Sigmoid colon (tissue), 7 donors: ENCODE measurements around the gene SPATS2L. TPM values are rescaled to one million over a fixed set of nuclear protein-coding genes. Genes with fewer than 3 reads are reported as not detected.

Experiments used
- DNase-seq: peaks from one replicate; pipeline ENCODE4 v3.0.0-alpha.2; 2019
- H3K27ac ChIP-seq, 4 donors: fragments of 200-600 bp; sonication (generic); one replicate each; pipeline ENCODE4 v1.5.1; 2016 to 2019; ENCODE audit warnings: mild to moderate bottlenecking in 1 of 4
- H3K27me3 ChIP-seq, 3 donors: fragments of 200-600 bp; sonication (generic); one replicate each; pipeline ENCODE4 v1.5.1; 2019; ENCODE audit warnings: mild to moderate bottlenecking in 1 of 3
- H3K36me3 ChIP-seq, 4 donors: fragments of 200-600 bp; sonication (generic); one replicate each; pipeline ENCODE4 v1.5.1; 2016 to 2019
- H3K4me1 ChIP-seq, 4 donors: fragments of 200-600 bp; sonication (generic); one replicate each; pipeline ENCODE4 v1.5.1; 2017 to 2019
- H3K4me3 ChIP-seq, 4 donors: fragments of 200-600 bp; sonication (generic); one replicate each; pipeline ENCODE4 v1.5.1; 2017 to 2019; ENCODE audit warnings: mild to moderate bottlenecking in 2 of 4, moderate library complexity in 1 of 4
- H3K9me3 ChIP-seq, 4 donors: fragments of 200-600 bp in 3 of 4; sonication (generic) in 3 of 4; one replicate each; pipeline versions ENCODE4 v1.5.1 to v1.6.1; 2013 to 2019
- CTCF ChIP-seq, 4 experiments: fragments of 450-650 bp in 3 of 4; fragments of 200-600 bp in 1 of 4; IDR thresholded peaks; one replicate each; pipeline ENCODE4 v1.5.1; 2016 to 2019; ENCODE audit warnings: antibody characterized with exemption in 4 of 4, mild to moderate bottlenecking in 3 of 4, moderate library complexity in 2 of 4
- EP300 ChIP-seq, 4 donors: sonication (generic); formaldehyde crosslinking; IDR thresholded peaks; one replicate each; pipeline ENCODE4 v1.6.1; 2017; ENCODE audit warnings: antibody characterized with exemption in 4 of 4
- POLR2A ChIP-seq, 2 donors: fragments of 450-650 bp; IDR thresholded peaks; one replicate each; pipeline ENCODE4 v1.6.1; 2016; ENCODE audit warnings: antibody characterized with exemption in 2 of 2, mild to moderate bottlenecking in 2 of 2, moderate library complexity in 2 of 2
- POLR2AphosphoS5 ChIP-seq, 4 donors: sonication (generic); formaldehyde crosslinking; IDR thresholded peaks; one replicate each; pipeline ENCODE4 v1.6.1; 2017; ENCODE audit warnings: antibody characterized with exemption in 4 of 4
- WGBS, 2 donors: extraction: QIAGEN DNeasy Blood & Tissue Kit; methylation state at CpG; one replicate each; pipeline ENCODE4 v1.1.7; 2013; 5-methylcytosine and 5-hydroxymethylcytosine counted together
- intact Hi-C: fragments of 100-400 bp; cut with DNase I; formaldehyde crosslinking; loops from one replicate; pipeline ENCODE4 v1.15.1; 2023
- polyA plus RNA-seq, 3 donors: library from polyadenylated mRNA; stranded (reverse); fragments of 200-250 nt; gene quantifications; one replicate each; pipeline ENCODE4 v1.2.3, GENCODE V29; 2013
- total RNA-seq, 4 donors: library from RNA; depleted of rRNA; stranded (reverse); fragments of >200 nt; gene quantifications; one replicate each; pipeline ENCODE4 v1.1.0, GENCODE V29; 2016
- donor health status: healthy with polysubstance abuse.
- donor health status: Bipolar disorder and iron deficiency.
- donor health status: healthy.

Gene SPATS2L
- total and polyA plus RNA-seq, 7 donors: 63.5 to 305 (median 104) TPM

GRCh38 chr2:200415455-200415854, 109.0 kb downstream of the SPATS2L start:
- 97% methylated on average over 2 of the region's 2 CpGs for WGBS, 2 donors
- peaks cover 0 to 39% (median 6%) of the 10 kb centered on the region in 4 donors for H3K36me3 ChIP-seq
- no peak for DNase-seq

GRCh38 chr2:200416878-200417277, 110.4 kb downstream of the SPATS2L start:
- H3K9me3 ChIP-seq: no peaks in the 10 kb centered on the region
- H3K4me3 ChIP-seq: no peak overlapping the region
- WGBS, 2 donors: 92 to 93% methylated on average over 8 of the region's 8 CpGs
- intact Hi-C loops: no loop called here
- H3K27me3 ChIP-seq: no peaks in the 10 kb centered on the region
- TF ChIP-seq CTCF (IDR thresholded peaks at IDR 0.05) (no peak), EP300 (IDR thresholded peaks at IDR 0.05) (no peak), POLR2A (IDR thresholded peaks at IDR 0.05) (no peak), POLR2AphosphoS5 (IDR thresholded peaks at IDR 0.05) (no peak)
- no peaks in the 10 kb centered on the region for H3K4me1 ChIP-seq
- DNase-seq: no peak
- peaks cover 0 to 53% (median 10%) of the 10 kb centered on the region in 4 donors for H3K36me3 ChIP-seq
- no peak overlapping the region for H3K27ac ChIP-seq

More at GRCh38 chr2:200415455-200415854, 109.0 kb downstream of the SPATS2L start:
- intact Hi-C loops: no loop called here
- no peak for TF ChIP-seq CTCF (IDR thresholded peaks at IDR 0.05)
- no peak overlapping the region for H3K27ac ChIP-seq
- no peaks in the 10 kb centered on the region for H3K4me1 ChIP-seq
- no peaks in the 10 kb centered on the region for H3K27me3 ChIP-seq
- no peak overlapping the region for H3K4me3 ChIP-seq
- H3K9me3 ChIP-seq: no peaks in the 10 kb centered on the region

- Histone ChIP-seq H3K36me3 (peaks cover 0 to 58% (median 10%) of the 10 kb centered on the region in 4 donors), H3K27me3 (no peaks in the 10 kb centered on the region), H3K4me3 (no peak overlapping the region), H3K9me3 (no peaks in the 10 kb centered on the region), H3K27ac (no peak overlapping the region), H3K4me1 (no peaks in the 10 kb centered on the region)
- no peak for DNase-seq
- intact Hi-C loops: no loop called here
- TF ChIP-seq POLR2A (IDR thresholded peaks at IDR 0.05) (no peak), EP300 (IDR thresholded peaks at IDR 0.05) (no peak)
Observed at GRCh38 chr2:200417366-200417765, 110.9 kb downstream of the SPATS2L start.

- H3K27me3 ChIP-seq: no peaks in the 10 kb centered on the region
- TF ChIP-seq EP300 (IDR thresholded peaks at IDR 0.05) (no peak), POLR2AphosphoS5 (IDR thresholded peaks at IDR 0.05) (no peak), CTCF (IDR thresholded peaks at IDR 0.05) (no peak), POLR2A (IDR thresholded peaks at IDR 0.05) (no peak)
- no peaks in the 10 kb centered on the region for H3K9me3 ChIP-seq
- intact Hi-C loops: no loop called here
- WGBS, 2 donors: 93 to 99% methylated on average over 2 of the region's 2 CpGs
- H3K36me3 ChIP-seq: peaks cover 0 to 68% (median 10%) of the 10 kb centered on the region in 4 donors
- no peak for DNase-seq
- no peak overlapping the region for H3K27ac ChIP-seq
- H3K4me3 ChIP-seq: no peak overlapping the region
- no peaks in the 10 kb centered on the region for H3K4me1 ChIP-seq
Observed at GRCh38 chr2:200418399-200418798, 111.9 kb downstream of the SPATS2L start.

GRCh38 chr2:200419325-200419724, 112.8 kb downstream of the SPATS2L start:
- H3K4me3 ChIP-seq: no peak overlapping the region
- no peak for TF ChIP-seq CTCF (IDR thresholded peaks at IDR 0.05)
- TF ChIP-seq POLR2A (IDR thresholded peaks at IDR 0.05): no peak
- no peak for TF ChIP-seq EP300 (IDR thresholded peaks at IDR 0.05)
- no peak for TF ChIP-seq POLR2AphosphoS5 (IDR thresholded peaks at IDR 0.05)
- peaks cover 0 to 74% (median 10%) of the 10 kb centered on the region in 4 donors for H3K36me3 ChIP-seq
- no peak for DNase-seq
- no peaks in the 10 kb centered on the region for H3K27me3 ChIP-seq
- no peak overlapping the region for H3K27ac ChIP-seq
- intact Hi-C loops: no loop called here
- H3K4me1 ChIP-seq: no peaks in the 10 kb centered on the region
- WGBS, 2 donors: 94% methylated on average over 9 of the region's 9 CpGs
- H3K9me3 ChIP-seq: no peaks in the 10 kb centered on the region
